Measurements from ENCODE around the gene SLC6A13.

Gene SLC6A13

GRCh38 chr12:179885-180284 lies 82.8 kb downstream of the SLC6A13 start:
- Histone ChIP-seq H4K20me1 (ENCODE audit: insufficient read depth, low read length) (no peaks in the 10 kb centered on the region), H3K4me3 (ENCODE audit: low read depth, low read length, poor library complexity, severe bottlenecking) (no peak overlapping the region), H2AFZ (ENCODE audit: low read length) (no peak overlapping the region), H3K27ac (ENCODE audit: low read depth, low read length, poor library complexity, severe bottlenecking) (no peak overlapping the region), H3K4me1 (ENCODE audit: insufficient read depth, low read length, severe bottlenecking) (no peaks in the 10 kb centered on the region), H3K79me2 (ENCODE audit: insufficient read depth, low read length) (no peaks in the 10 kb centered on the region), H3K9ac (ENCODE audit: low read length) (no peak overlapping the region), H3K4me2 (ENCODE audit: low read length) (no peak overlapping the region), H3K9me2 (ENCODE audit: low read depth, low read length) (no peaks in the 10 kb centered on the region), H3K9me3 (ENCODE audit: low read length) (no peaks in the 10 kb centered on the region), H3F3A (ENCODE audit: insufficient read depth, low read length) (no peaks in the 10 kb centered on the region), H3K27me3 (ENCODE audit: insufficient read depth, low read length) (peaks cover 21% of the 10 kb centered on the region; the same call in 1 of the 2 replicates), H3K36me3 (ENCODE audit: insufficient read depth, low read length) (no peaks in the 10 kb centered on the region)
- TF ChIP-seq CTCF (IDR thresholded peaks at IDR 0.05; ENCODE audit: low read length) (no peak), EZH2 (IDR thresholded peaks at IDR 0.05; ENCODE audit: borderline replicate concordance, low read length) (no peak)

- no peaks in the 10 kb centered on the region for H3K79me2 ChIP-seq (ENCODE audit: insufficient read depth, low read length)
- no peak overlapping the region for H3K9ac ChIP-seq (ENCODE audit: low read length)
- H3K27me3 ChIP-seq (ENCODE audit: insufficient read depth, low read length) = peaks cover 21% of the 10 kb centered on the region; the same call in 1 of the 2 replicates
These were observed 83.3 kb downstream of the SLC6A13 start for GRCh38 chr12:179131-179884.

GRCh38 chr12:178829-179109 lies 83.9 kb downstream of the SLC6A13 start:
- H3K27me3 ChIP-seq (ENCODE audit: insufficient read depth, low read length) = peaks cover 21% of the 10 kb centered on the region; the same call in 1 of the 2 replicates
- no peaks in the 10 kb centered on the region for H3K36me3 ChIP-seq (ENCODE audit: insufficient read depth, low read length)
- H3K4me1 ChIP-seq (ENCODE audit: insufficient read depth, low read length, severe bottlenecking) = no peaks in the 10 kb centered on the region
- H3K4me2 ChIP-seq (ENCODE audit: low read length) = no peak overlapping the region
- no peaks in the 10 kb centered on the region for H3K9me2 ChIP-seq (ENCODE audit: low read depth, low read length)
- no peaks in the 10 kb centered on the region for H3K79me2 ChIP-seq (ENCODE audit: insufficient read depth, low read length)
- H3F3A ChIP-seq (ENCODE audit: insufficient read depth, low read length) = no peaks in the 10 kb centered on the region
- no peak for TF ChIP-seq EZH2 (IDR thresholded peaks at IDR 0.05; ENCODE audit: borderline replicate concordance, low read length)
- no peak for TF ChIP-seq CTCF (IDR thresholded peaks at IDR 0.05; ENCODE audit: low read length)
- no peaks in the 10 kb centered on the region for H3K9me3 ChIP-seq (ENCODE audit: low read length)
- H4K20me1 ChIP-seq (ENCODE audit: insufficient read depth, low read length) = no peaks in the 10 kb centered on the region
- H3K9ac ChIP-seq (ENCODE audit: low read length) = no peak overlapping the region
- no peak overlapping the region for H3K27ac ChIP-seq (ENCODE audit: low read depth, low read length, poor library complexity, severe bottlenecking)
- H3K4me3 ChIP-seq (ENCODE audit: low read depth, low read length, poor library complexity, severe bottlenecking) = no peak overlapping the region
- H2AFZ ChIP-seq (ENCODE audit: low read length) = no peak overlapping the region

More at GRCh38 chr12:179131-179884, 83.3 kb downstream of the SLC6A13 start:
- Histone ChIP-seq H3F3A (ENCODE audit: insufficient read depth, low read length) (no peaks in the 10 kb centered on the region), H3K36me3 (ENCODE audit: insufficient read depth, low read length) (no peaks in the 10 kb centered on the region), H3K9me2 (ENCODE audit: low read depth, low read length) (no peaks in the 10 kb centered on the region), H3K27ac (ENCODE audit: low read depth, low read length, poor library complexity, severe bottlenecking) (no peak overlapping the region), H3K9me3 (ENCODE audit: low read length) (no peaks in the 10 kb centered on the region), H4K20me1 (ENCODE audit: insufficient read depth, low read length) (no peaks in the 10 kb centered on the region), H3K4me3 (ENCODE audit: low read depth, low read length, poor library complexity, severe bottlenecking) (no peak overlapping the region), H2AFZ (ENCODE audit: low read length) (no peak overlapping the region), H3K4me2 (ENCODE audit: low read length) (no peak overlapping the region), H3K4me1 (ENCODE audit: insufficient read depth, low read length, severe bottlenecking) (no peaks in the 10 kb centered on the region)
- TF ChIP-seq EZH2 (IDR thresholded peaks at IDR 0.05; ENCODE audit: borderline replicate concordance, low read length) = no peak
- no peak for TF ChIP-seq CTCF (IDR thresholded peaks at IDR 0.05; ENCODE audit: low read length)
